Esophagus muscularis mucosa (tissue), 3 donors: ENCODE results near the gene AUNIP.

Source experiments
- POLR2A ChIP-seq: fragments of 450-650 bp; IDR thresholded peaks from one replicate; pipeline ENCODE4 v1.6.1; 2017; ENCODE audit warnings: antibody characterized with exemption, moderate library complexity, mild to moderate bottlenecking, low read depth
- TF ChIP-seq, protein P1 (sequence below), 3 experiments: fragments of 200-600 bp in 2 of 3; fragments of 450-650 bp in 1 of 3; sonication (generic) in 2 of 3; IDR thresholded peaks; one replicate each; pipeline ENCODE4 v1.5.1; 2017 to 2019; ENCODE audit warnings: antibody characterized with exemption in 3 of 3, mild to moderate bottlenecking in 2 of 3, moderate library complexity in 1 of 3

DNA sequence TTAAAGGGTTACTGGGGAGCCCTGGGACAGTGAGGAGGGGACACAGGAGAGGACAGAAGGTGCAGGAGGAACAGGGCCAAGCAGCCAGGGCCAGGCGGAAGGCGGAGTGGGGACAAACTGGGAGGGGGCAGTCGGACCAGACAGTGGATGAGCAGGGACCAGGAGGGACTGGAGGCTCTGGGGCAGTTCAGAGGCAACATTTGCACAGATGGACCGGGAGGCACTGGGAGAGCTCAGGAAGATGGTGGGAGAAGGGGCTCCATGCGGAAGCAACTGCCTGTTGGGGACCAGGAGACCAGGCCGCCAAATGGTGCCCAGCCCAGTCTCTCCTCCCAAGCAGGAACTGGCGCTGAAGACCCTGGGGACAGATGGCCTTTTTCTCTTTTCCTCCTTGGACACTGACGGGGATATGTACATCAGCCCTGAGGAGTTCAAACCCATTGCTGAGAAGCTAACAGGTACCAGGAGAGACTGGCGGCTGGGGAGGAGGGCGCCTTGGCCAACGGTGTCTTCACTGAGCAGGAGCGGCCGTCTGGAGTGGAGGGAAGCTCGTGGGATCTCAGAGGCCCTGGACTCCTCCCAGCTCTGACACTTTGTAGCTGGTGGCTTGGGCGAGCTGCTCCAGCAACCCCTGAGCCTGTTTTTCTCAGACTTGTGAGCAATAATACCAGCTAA, 58.4 kb downstream of the AUNIP start:
- TF ChIP-seq, protein P1, sequence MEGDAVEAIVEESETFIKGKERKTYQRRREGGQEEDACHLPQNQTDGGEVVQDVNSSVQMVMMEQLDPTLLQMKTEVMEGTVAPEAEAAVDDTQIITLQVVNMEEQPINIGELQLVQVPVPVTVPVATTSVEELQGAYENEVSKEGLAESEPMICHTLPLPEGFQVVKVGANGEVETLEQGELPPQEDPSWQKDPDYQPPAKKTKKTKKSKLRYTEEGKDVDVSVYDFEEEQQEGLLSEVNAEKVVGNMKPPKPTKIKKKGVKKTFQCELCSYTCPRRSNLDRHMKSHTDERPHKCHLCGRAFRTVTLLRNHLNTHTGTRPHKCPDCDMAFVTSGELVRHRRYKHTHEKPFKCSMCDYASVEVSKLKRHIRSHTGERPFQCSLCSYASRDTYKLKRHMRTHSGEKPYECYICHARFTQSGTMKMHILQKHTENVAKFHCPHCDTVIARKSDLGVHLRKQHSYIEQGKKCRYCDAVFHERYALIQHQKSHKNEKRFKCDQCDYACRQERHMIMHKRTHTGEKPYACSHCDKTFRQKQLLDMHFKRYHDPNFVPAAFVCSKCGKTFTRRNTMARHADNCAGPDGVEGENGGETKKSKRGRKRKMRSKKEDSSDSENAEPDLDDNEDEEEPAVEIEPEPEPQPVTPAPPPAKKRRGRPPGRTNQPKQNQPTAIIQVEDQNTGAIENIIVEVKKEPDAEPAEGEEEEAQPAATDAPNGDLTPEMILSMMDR (IDR thresholded peaks at IDR 0.05) = no peak
- no peak for TF ChIP-seq POLR2A
